ENCODE measurements around the gene MSMB.
A peak's percentile ranks its signal among the peaks of the same experiment; 100 is the strongest.
"Not testable (repeated sequence)": the region's sequence is repeated elsewhere in the genome, so short reads cannot be mapped to it uniquely, and the experiment has no call there.

MSMB gene

GRCh38 chr10:46046261-46046660, at the start of gene MSMB:
Gene MSMB (minus strand): TSS chr10:46046269. CDS start chr10:46046237, 32 bp downstream.
- DNase-seq (ENCODE audit: low read depth in 3 of 3): no peak

GRCh38 chr10:46094931-46095750, 49.1 kb upstream of the MSMB start:
- DNase-seq (ENCODE audit: low read depth in 3 of 3): peak in 1 of 3 experiments; percentile 11

- no peak for DNase-seq (ENCODE audit: low read depth in 3 of 3)
Measured at GRCh38 chr10:46094197-46094500, 48.1 kb upstream of the MSMB start.

- DNase-seq (ENCODE audit: low read depth in 3 of 3): peak in 1 of 3 experiments; percentile 43
Measured at GRCh38 chr10:46093316-46094196, 47.5 kb upstream of the MSMB start.

GRCh38 chr10:46092524-46093081, 46.5 kb upstream of the MSMB start:
- no peak for DNase-seq (ENCODE audit: low read depth in 3 of 3)

- no peak for DNase-seq (ENCODE audit: low read depth in 3 of 3)
Measured at GRCh38 chr10:46091828-46092523, 45.9 kb upstream of the MSMB start.

- peak in 1 of 3 experiments; percentile 11 for DNase-seq (ENCODE audit: low read depth in 3 of 3)
Measured at GRCh38 chr10:46091080-46091827, 45.2 kb upstream of the MSMB start.

- DNase-seq (ENCODE audit: low read depth in 3 of 3): no peak
Measured at GRCh38 chr10:46090258-46090812, 44.3 kb upstream of the MSMB start.

- DNase-seq (ENCODE audit: low read depth in 3 of 3): not testable (repeated sequence)
Measured at GRCh38 chr10:46087381-46087780, 41.3 kb upstream of the MSMB start.

GRCh38 chr10:46084321-46085165, 38.5 kb upstream of the MSMB start:
- DNase-seq (ENCODE audit: low read depth in 3 of 3): no peak

GRCh38 chr10:46080886-46081285, 34.8 kb upstream of the MSMB start:
- no peak for DNase-seq (ENCODE audit: low read depth in 3 of 3)

- DNase-seq (ENCODE audit: low read depth in 3 of 3): no peak
Measured at GRCh38 chr10:46079831-46080585, 33.9 kb upstream of the MSMB start.

- DNase-seq (ENCODE audit: low read depth in 3 of 3): no peak
Measured at GRCh38 chr10:46077731-46078413, 31.8 kb upstream of the MSMB start.

GRCh38 chr10:46077141-46077554, 31.1 kb upstream of the MSMB start:
- no peak for DNase-seq (ENCODE audit: low read depth in 3 of 3)

- no peak for DNase-seq (ENCODE audit: low read depth in 3 of 3)
Measured at GRCh38 chr10:46075869-46076268, 29.8 kb upstream of the MSMB start.

GRCh38 chr10:46074196-46074946, 28.3 kb upstream of the MSMB start:
- no peak for DNase-seq (ENCODE audit: low read depth in 3 of 3)

GRCh38 chr10:46073564-46073963, 27.5 kb upstream of the MSMB start:
- DNase-seq (ENCODE audit: low read depth in 3 of 3): no peak

- no peak for DNase-seq (ENCODE audit: low read depth in 3 of 3)
Measured at GRCh38 chr10:46070749-46071148, 24.7 kb upstream of the MSMB start.

Data from stimulated activated CD4-positive, alpha-beta T cell treated with anti-CD3 and anti-CD28 coated beads, TNF-alpha, amount 100 ng/mL, for 24 hours (primary cell).